ENCODE results near the gene F10.

F10 gene

DNA sequence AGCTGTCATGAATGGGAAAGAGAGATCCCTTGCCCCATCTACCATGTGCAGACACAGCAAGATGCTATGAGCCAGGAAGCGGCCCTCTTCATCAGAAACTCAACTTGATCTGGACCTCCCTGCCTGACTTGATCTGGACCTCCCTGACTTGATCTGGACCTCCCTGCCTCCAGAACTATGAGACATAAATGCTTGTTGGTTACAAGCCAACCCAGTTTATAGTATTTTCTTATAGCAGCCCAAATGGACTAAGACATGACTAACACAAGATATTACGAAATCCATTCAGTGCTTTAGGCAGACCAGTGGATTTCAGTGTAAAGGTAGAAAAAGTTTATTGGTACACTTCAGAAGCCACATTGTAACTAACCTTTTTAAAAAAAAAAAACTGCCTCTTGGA is 70.3 kb downstream of the F10 start:
- DNase-seq (ENCODE audit: low read depth, low spot score), result no peak

DNA sequence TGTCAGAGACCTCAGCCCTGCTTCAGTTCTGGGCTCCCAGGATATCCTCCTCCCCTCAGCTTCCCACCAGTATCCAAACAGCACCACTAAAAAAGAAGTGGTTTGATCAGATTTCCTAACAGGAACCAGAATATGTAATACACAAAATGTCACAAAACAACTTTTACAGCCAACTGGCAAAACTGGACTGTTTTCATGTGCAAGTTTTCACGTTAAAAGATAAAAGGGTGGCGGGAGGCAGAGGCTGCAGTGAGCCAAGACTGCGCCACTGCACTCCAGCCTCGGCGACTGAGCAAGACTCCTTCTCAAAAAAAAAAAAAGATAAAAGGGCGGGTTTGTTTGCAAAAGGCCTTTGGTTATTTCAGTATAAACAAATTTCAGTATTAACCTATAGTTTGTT is 72.8 kb downstream of the F10 start:
- DNase-seq (ENCODE audit: low read depth, low spot score), result no peak

DNA sequence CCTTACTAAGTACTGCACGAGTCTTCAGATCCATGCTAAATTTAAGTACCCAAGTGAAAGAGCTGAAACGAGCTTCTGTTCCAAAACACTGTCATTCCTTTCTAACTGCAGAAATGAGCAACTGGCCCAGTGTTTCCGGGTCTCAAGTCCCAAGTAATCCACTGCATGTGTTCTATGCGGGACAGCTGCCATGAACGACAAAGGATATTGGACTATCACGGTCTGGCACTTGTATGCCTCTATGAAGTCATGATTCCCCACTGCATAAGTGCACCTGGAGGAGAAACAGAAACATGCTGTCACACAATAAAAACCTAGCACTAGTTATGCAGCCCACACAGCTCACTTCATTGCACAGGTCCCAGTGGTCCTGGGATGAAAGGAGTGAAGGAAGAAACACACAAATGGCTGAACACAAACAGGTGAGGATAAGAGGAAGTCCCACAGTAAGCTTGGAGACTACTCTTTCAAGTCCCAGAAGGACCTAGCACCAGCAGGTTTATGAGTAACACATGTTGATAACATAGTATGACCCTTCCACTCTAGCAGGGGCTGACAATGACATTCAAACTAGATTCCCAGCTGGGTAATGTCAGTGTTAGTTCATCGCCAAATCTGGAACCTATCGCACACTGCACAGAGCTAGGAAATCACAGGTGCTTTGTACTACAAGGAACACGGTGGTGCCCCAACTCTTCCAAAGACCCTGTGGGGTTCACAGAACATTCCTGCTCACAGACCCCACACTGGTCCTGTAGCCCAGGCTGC is 74.6 kb downstream of the F10 start:
- no peak for DNase-seq (ENCODE audit: low read depth, low spot score)

Measured in activated CD4-positive, CD25-positive, alpha-beta regulatory T cell treated with anti-CD3 and anti-CD28 coated beads, Interleukin-2, amount 50 U/mL, for 16 hours (primary cell).